ENCODE results near the gene VAMP2.
A peak's percentile ranks its signal among the peaks of the same experiment; 100 is the strongest.

Gene VAMP2

GRCh38 chr17:8162233-8162996 is at the start of gene VAMP2:
Gene VAMP2 (minus strand): TSS chr17:8162948. CDS start chr17:8162879, 69 bp downstream.
- DNase-seq: peak; percentile 75

GRCh38 chr17:8210761-8211458 is 48.2 kb upstream of the VAMP2 start:
- DNase-seq: no peak

- peak; percentile 95 for DNase-seq
Observed at GRCh38 chr17:8209907-8210760, 47.4 kb upstream of the VAMP2 start, which contains the start of gene AURKB. Gene AURKB (minus strand): TSS chr17:8210575. CDS start chr17:8210224, 351 bp downstream.

- DNase-seq: no peak
Observed at GRCh38 chr17:8206536-8206935, 43.8 kb upstream of the VAMP2 start.

- no peak for DNase-seq
Observed at GRCh38 chr17:8204761-8205555, 42.2 kb upstream of the VAMP2 start.

GRCh38 chr17:8192070-8192815 is 29.5 kb upstream of the VAMP2 start:
- DNase-seq: peak; percentile 80

GRCh38 chr17:8190506-8190905 is 27.8 kb upstream of the VAMP2 start:
- no peak for DNase-seq

GRCh38 chr17:8189711-8190477 is 27.1 kb upstream of the VAMP2 start, which contains the start of gene BORCS6:
Gene BORCS6 (minus strand): TSS chr17:8190180. CDS start chr17:8190140, 40 bp downstream.
- DNase-seq: peak; percentile 98

GRCh38 chr17:8189041-8189710 is 26.4 kb upstream of the VAMP2 start:
- no peak for DNase-seq

- DNase-seq: no peak
Observed at GRCh38 chr17:8188263-8188839, 25.6 kb upstream of the VAMP2 start.

- DNase-seq: peak; percentile 94
Observed at GRCh38 chr17:8187517-8188262, 24.9 kb upstream of the VAMP2 start.

- peak; percentile 93 for DNase-seq
Observed at GRCh38 chr17:8186787-8187516, 24.2 kb upstream of the VAMP2 start.

GRCh38 chr17:8186446-8186786 is 23.7 kb upstream of the VAMP2 start:
- no peak for DNase-seq

- peak; percentile 84 for DNase-seq
Observed at GRCh38 chr17:8185582-8186445, 23.1 kb upstream of the VAMP2 start.

- no peak for DNase-seq
Observed at GRCh38 chr17:8176998-8177731, 14.4 kb upstream of the VAMP2 start.

- peak; percentile 88 for DNase-seq
Observed at GRCh38 chr17:8176197-8176940, 13.6 kb upstream of the VAMP2 start, which contains the start of gene TMEM107. Gene TMEM107 (minus strand): TSS chr17:8176380. CDS start chr17:8176286, 94 bp downstream.

Data from CD4-positive, alpha-beta T cell treated with Interleukin-4 for 4 hours (primary cell).